GM11168 (cell line): Measurements from ENCODE around the gene ZNF410.
"Not testable (repeated sequence)": the region's sequence is repeated elsewhere in the genome, so short reads cannot be mapped to it uniquely, and the experiment has no call there.

Source experiments
- in situ Hi-C: fragments of 300-500 bp; cut with MboI; formaldehyde crosslinking; loops from one replicate; pipeline ENCODE4 v1.12.0; 2022; ENCODE audit warnings: low sequenced_read_pairs; ENCODE audit not compliant: unreplicated experiment

ZNF410 gene, protein sequence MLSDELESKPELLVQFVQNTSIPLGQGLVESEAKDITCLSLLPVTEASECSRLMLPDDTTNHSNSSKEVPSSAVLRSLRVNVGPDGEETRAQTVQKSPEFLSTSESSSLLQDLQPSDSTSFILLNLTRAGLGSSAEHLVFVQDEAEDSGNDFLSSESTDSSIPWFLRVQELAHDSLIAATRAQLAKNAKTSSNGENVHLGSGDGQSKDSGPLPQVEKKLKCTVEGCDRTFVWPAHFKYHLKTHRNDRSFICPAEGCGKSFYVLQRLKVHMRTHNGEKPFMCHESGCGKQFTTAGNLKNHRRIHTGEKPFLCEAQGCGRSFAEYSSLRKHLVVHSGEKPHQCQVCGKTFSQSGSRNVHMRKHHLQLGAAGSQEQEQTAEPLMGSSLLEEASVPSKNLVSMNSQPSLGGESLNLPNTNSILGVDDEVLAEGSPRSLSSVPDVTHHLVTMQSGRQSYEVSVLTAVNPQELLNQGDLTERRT

GRCh38 chr14:73886449-73887317, at the start of gene ZNF410:
Gene ZNF410, plus strand, starts transcription at chr14:73886859. Its CDS starts 5,317 bp downstream, at chr14:73892176.
- in situ Hi-C loops, result no loop called here

- in situ Hi-C loops, result not testable (repeated sequence)
These were observed 48.2 kb upstream of the ZNF410 start for GRCh38 chr14:73838293-73839034.

DNA sequence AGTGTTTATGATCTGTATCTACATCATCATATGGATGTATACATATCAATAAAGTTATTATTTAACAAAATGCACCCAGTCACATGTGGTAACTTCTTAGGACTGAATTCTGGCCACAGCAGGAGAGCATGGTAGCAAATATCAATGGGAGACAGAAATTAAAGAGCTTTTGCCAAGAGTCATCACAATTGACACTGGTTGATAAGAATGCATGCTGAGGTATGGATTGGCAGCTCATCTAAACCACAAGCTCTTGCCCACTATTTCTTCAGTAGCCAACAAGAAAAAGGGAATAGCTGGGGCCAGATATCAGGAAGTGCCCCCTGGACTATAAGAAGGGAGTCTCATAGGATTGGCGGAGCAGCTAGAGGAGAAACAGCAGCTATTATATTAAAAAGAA, 44.5 kb upstream of the ZNF410 start:
- in situ Hi-C loops, result no loop called here

DNA sequence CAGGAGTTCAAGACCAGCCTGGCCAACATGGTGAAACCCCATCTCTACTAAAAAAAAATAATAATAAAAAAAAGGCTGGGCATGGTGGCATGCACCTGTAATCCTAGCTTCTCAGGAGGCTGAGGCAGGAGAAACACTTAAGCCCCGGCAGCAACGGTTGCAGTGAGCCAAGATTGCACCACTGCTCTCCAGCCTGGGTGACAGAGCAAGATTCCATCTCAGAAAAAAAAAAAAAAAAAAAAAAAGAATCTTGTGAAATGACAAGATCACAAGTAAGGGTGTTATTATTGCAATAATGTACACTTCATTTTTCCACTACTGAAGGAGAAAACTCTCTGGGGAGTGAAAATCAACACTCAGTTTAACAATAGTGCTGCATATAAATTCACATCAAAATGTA, 43.8 kb upstream of the ZNF410 start:
- in situ Hi-C loops, result no loop called here

DNA sequence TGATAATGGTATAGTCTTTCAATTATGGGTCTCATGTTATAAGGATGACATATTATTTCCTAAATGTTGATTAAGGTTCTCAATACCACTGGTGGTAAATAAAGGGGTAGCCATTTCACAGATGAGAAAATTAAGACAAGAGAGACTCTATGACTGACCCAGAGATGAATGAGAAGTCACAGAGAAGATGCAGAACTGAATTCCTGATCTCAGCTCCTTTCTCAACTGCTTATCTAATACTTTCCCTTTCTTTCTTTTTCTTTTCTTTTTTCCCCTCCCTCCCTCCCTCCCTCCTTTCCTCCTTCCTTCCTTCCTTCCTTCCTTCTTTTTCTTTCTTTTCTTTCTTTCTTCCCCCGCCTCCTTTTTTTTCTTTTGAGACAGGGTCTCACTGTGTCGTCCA, 43.4 kb upstream of the ZNF410 start:
- in situ Hi-C loops, result no loop called here

GRCh38 chr14:73846947-73847346, 39.7 kb upstream of the ZNF410 start:
- in situ Hi-C loops, result no loop called here

GRCh38 chr14:73851000-73851399, 35.7 kb upstream of the ZNF410 start:
- in situ Hi-C loops, result no loop called here

GRCh38 chr14:73851567-73852382, 34.9 kb upstream of the ZNF410 start, which contains the start of gene PTGR2:
Gene PTGR2, plus strand, starts transcription at chr14:73851831. Its CDS starts 7,032 bp downstream, at chr14:73858863.
- in situ Hi-C loops, result no loop called here

GRCh38 chr14:73859145-73859544, 27.5 kb upstream of the ZNF410 start:
- in situ Hi-C loops, result no loop called here

DNA sequence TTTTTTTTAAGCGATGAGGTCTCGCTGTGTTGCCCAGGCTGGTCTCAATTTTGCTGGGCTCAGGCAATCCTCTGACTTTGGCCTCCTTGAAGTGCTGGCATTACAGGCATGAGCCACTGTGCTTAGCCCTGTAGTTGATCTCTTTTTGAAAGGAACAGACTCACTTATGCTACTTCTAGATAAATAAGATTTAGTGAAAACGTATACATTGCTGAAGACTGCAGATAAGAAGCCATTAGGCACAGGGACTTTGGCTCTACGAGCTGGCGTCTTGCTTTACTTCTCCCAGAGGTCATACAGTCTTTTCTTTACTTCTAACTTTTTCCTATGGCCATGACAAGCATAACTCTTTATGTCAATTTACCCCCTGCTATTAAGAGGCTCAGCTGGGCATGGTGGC, 25.6 kb upstream of the ZNF410 start:
- in situ Hi-C loops, result no loop called here

DNA sequence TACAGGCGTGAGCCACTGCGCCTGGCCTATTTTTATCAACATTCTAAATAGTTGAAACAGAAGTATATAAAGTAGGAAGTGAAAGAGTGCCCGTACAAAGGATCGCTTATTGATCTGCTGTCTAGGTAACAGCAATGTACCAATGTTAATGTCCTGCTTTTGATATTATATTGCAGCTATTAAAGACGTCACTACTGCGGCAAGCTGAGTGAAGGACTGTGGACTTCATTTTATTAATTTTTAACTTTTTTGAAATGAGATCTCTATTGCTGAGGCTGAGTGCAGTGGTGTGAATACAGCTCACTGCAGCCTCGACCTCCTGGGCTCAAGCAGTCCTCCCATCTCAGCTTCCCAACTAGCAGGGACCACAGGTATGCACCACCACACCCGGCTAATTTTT, 24.2 kb upstream of the ZNF410 start:
- in situ Hi-C loops, result no loop called here

GRCh38 chr14:73863209-73863608, 23.4 kb upstream of the ZNF410 start:
- in situ Hi-C loops, result no loop called here

GRCh38 chr14:73865534-73866113, 21.0 kb upstream of the ZNF410 start:
- in situ Hi-C loops, result no loop called here

DNA sequence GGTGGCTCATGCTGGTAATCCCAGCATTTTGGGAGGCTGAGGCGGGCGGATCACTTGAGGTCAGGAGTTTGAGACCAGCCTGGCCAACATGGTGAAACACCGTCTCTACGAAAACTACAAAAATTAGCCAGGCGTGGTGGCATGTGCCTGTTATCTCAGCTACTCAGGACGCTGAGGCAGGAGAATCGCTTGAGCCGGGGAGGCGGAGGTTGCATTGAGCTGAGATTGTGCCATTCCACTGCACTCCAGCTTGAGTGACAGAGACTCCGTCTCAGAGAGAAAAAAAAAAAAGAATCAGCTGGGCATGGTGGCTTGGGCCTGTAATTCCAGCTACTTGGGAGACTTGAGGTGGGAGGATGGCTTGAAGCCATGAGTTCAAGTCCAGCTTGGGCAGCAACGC, 16.9 kb upstream of the ZNF410 start:
- in situ Hi-C loops, result not testable (repeated sequence)

DNA sequence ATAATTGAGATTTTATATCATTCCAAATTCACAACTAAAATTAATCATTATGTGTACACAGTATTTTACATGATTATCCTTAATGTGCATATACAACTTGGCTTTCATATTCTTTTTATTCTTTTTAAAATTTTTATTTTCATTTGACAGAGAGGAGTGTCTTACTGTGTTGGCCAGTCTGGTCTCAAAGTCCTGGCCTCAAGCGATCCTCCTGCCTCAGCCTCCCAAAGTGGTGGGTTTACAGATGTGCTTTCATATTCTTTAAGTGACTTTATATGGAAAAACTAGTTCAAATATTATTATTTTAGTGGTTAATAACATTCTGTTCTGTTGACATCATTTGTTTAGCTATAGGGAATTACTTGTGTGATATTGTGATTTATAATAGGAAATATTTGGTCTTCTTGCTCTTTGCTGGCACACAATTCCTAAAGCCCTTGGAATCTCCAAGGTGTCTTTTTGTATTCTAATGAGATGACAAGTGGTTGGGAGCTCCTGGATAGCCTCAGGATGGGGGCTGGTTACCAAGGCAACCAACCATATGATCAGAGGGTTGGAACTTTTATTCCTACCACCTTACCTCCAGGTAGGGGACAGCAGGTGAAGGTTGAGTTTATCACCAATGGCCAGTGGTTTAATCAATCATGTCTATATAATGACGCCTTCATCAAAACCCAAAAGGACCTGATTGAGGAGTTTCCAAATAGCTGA, 16.0 kb upstream of the ZNF410 start:
- in situ Hi-C loops, result no loop called here

DNA sequence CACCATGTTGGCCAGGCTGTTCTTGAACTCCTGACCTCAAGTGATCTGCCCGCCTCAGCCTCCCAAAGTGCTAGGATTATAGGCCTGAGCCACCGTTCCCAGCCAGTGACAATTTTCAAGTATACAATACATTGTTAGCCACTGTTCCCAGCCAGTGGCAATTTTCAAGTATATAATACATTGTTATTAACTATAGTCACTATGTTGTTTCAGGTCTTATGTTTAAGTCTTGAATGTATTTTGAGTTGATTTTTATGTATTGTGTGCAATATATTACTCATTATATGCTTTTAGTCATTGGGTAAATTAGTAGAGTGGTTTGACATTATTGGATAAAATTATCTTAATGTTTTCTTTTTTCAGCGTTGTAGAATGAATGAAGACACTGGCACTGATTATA, 13.0 kb upstream of the ZNF410 start:
- in situ Hi-C loops, result no loop called here

- in situ Hi-C loops, result no loop called here
These were observed 8.9 kb upstream of the ZNF410 start for GRCh38 chr14:73877790-73878189.

GRCh38 chr14:73878436-73878835, 8.2 kb upstream of the ZNF410 start:
- in situ Hi-C loops, result no loop called here

DNA sequence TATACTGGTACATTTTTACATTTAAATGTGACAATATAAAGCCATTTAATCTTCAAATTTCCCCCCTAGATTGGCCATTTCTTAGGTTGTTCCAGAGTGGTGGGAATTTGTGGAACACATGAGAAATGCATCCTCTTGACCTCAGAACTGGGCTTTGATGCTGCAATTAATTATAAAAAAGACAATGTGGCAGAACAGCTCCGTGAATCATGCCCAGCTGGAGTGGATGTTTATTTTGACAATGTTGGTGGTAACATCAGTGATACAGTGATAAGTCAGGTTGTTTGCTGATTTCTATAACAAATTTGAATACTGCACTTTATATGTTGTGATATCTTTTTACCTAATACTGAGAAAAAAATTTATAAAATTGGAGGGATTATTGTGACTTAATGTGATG, 7.6 kb upstream of the ZNF410 start:
- in situ Hi-C loops, result no loop called here
